ENCODE data around the gene SPSB4.

DNA sequence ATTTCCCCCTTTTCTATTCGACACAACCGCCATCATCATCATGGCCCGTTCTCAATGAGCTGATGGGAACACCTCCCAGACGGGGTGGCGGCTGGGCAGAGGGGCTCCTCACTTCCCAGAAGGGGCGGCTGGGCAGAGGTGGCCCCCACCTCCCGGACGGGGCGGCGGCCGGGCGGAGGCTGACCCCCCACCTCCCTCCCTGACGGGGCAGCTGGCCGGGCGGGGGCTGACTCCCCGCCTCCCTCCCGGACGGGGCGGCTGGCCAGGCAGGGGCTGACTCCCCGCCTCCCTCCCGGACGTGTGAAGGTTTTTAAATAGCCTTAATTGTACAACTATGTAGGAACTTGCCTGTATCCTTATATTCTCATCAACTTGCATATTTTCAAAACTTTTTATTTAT lies 20.9 kb upstream of the SPSB4 start:
- TF ChIP-seq POLR2A (IDR thresholded peaks at IDR 0.05) (no peak), POLR2AphosphoS5 (IDR thresholded peaks at IDR 0.05) (no peak)
- TF ChIP-seq, protein P1, sequence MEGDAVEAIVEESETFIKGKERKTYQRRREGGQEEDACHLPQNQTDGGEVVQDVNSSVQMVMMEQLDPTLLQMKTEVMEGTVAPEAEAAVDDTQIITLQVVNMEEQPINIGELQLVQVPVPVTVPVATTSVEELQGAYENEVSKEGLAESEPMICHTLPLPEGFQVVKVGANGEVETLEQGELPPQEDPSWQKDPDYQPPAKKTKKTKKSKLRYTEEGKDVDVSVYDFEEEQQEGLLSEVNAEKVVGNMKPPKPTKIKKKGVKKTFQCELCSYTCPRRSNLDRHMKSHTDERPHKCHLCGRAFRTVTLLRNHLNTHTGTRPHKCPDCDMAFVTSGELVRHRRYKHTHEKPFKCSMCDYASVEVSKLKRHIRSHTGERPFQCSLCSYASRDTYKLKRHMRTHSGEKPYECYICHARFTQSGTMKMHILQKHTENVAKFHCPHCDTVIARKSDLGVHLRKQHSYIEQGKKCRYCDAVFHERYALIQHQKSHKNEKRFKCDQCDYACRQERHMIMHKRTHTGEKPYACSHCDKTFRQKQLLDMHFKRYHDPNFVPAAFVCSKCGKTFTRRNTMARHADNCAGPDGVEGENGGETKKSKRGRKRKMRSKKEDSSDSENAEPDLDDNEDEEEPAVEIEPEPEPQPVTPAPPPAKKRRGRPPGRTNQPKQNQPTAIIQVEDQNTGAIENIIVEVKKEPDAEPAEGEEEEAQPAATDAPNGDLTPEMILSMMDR (IDR thresholded peaks at IDR 0.05) = no peak

Data from transverse colon (tissue), 4 donors.